Peyer's patch (tissue), 4 donors: ENCODE results near the gene DPYSL5.
"Not testable (repeated sequence)": the region's sequence is repeated elsewhere in the genome, so short reads cannot be mapped to it uniquely, and the experiment has no call there.

Experiments used
- POLR2A ChIP-seq, 2 donors: fragments of 450-650 bp; IDR thresholded peaks; one replicate each; pipeline ENCODE4 v1.5.1; 2017; ENCODE audit warnings: antibody characterized with exemption in 2 of 2, mild to moderate bottlenecking in 2 of 2, moderate library complexity in 2 of 2
- TF ChIP-seq, protein P1 (sequence below), 6 experiments: fragments of 450-650 bp in 4 of 6; fragments of 200-600 bp in 2 of 6; sonication (generic) in 1 of 6; IDR thresholded peaks; one replicate each; pipeline ENCODE4 v1.5.1; 2017 to 2019; ENCODE audit warnings: antibody characterized with exemption in 6 of 6, mild to moderate bottlenecking in 3 of 6, moderate library complexity in 1 of 6

DNA sequence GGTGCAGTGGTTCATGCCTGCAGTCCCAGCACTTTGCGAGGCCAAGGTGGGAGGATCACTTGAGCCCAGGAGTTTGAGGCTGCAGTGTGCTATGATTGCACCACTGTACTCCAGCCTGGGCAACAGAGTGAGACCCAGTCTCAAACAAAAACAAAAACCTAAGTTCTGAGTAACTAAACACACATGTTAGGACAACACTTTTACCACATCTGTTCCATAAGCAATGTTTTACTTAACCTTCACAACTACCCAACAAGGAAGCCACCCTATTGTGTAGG is 75.2 kb downstream of the DPYSL5 start:
- TF ChIP-seq, protein P1, sequence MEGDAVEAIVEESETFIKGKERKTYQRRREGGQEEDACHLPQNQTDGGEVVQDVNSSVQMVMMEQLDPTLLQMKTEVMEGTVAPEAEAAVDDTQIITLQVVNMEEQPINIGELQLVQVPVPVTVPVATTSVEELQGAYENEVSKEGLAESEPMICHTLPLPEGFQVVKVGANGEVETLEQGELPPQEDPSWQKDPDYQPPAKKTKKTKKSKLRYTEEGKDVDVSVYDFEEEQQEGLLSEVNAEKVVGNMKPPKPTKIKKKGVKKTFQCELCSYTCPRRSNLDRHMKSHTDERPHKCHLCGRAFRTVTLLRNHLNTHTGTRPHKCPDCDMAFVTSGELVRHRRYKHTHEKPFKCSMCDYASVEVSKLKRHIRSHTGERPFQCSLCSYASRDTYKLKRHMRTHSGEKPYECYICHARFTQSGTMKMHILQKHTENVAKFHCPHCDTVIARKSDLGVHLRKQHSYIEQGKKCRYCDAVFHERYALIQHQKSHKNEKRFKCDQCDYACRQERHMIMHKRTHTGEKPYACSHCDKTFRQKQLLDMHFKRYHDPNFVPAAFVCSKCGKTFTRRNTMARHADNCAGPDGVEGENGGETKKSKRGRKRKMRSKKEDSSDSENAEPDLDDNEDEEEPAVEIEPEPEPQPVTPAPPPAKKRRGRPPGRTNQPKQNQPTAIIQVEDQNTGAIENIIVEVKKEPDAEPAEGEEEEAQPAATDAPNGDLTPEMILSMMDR (IDR thresholded peaks at IDR 0.05): not testable (repeated sequence)
- not testable (repeated sequence) for TF ChIP-seq POLR2A (IDR thresholded peaks at IDR 0.05)
